Endothelial cell of umbilical vein (primary cell): Measurements from ENCODE around the gene FGF12. TPM values are rescaled to one million over a fixed set of nuclear protein-coding genes. Genes with fewer than 3 reads are reported as not detected.

Experiments
- BruUV-seq: library from RNA; stranded (reverse); fragments of 400-500 nt; replicated peaks from 2 replicates; lab custom pipeline; 2021; lab: Mats Ljungman, UMichigan
- CTCF ChIA-PET: fragments of 300-600, 350-600 bp; sonication (Branson Sonifier 250); formaldehyde crosslinking; loops from one replicate; lab custom pipeline; 2021; ENCODE audit warnings: antibody characterized with exemption, inconsistent platforms; lab: Charles Lee
- POLR2A ChIA-PET: fragments of 300-600, 350-600 bp; sonication (Branson Sonifier 250); formaldehyde crosslinking; loops from one replicate; lab custom pipeline; 2021; ENCODE audit warnings: antibody characterized with exemption, inconsistent platforms; lab: Charles Lee
- DNase-seq: peaks from one replicate; pipeline ENCODE4 v3.0.0-alpha.2; 2011; ENCODE audit warnings: low read depth, low spot score
- FAIRE-seq: peaks from 2 replicates; lab custom pipeline; 2011; peaks lifted over from hg19 to GRCh38; lab: Jason Lieb, UNC
- H2AFZ ChIP-seq: 2 replicates; pipeline ENCODE4 v1.6.0; 2012; ENCODE audit warnings: low read depth, low read length, control low read depth, inconsistent platforms
- H3K27ac ChIP-seq: 2 replicates; pipeline ENCODE4 v1.5.1; 2011; ENCODE audit warnings: low read depth, mild to moderate bottlenecking, control low read depth, low read length, moderate library complexity; ENCODE audit not compliant: insufficient read depth
- H3K27me3 ChIP-seq, 2 experiments: 2 replicates each; pipeline versions ENCODE4 v1.6.0 to v1.6.1; 2011; ENCODE audit warnings: low read length in 2 of 2, mixed read lengths in 1 of 2; ENCODE audit not compliant: control insufficient read depth in 2 of 2, insufficient read depth in 2 of 2
- H3K36me3 ChIP-seq, 2 experiments: 2 replicates in 1 of 2; 3 replicates in 1 of 2; pipeline ENCODE4 v1.5.1; 2011; ENCODE audit warnings: low read length in 2 of 2, mild to moderate bottlenecking in 1 of 2, moderate library complexity in 1 of 2; ENCODE audit not compliant: control insufficient read depth in 2 of 2, insufficient read depth in 2 of 2; ENCODE audit errors: extremely low read depth in 1 of 2
- H3K4me1 ChIP-seq: 3 replicates; pipeline ENCODE4 v1.5.1; 2011; ENCODE audit warnings: mild to moderate bottlenecking, low read length; ENCODE audit not compliant: control insufficient read depth, insufficient read depth; ENCODE audit errors: extremely low read depth
- H3K4me2 ChIP-seq: 2 replicates; pipeline ENCODE4 v1.6.1; 2011; ENCODE audit warnings: low read length, control low read depth, mixed read lengths; ENCODE audit not compliant: insufficient read depth
- H3K4me3 ChIP-seq, 3 experiments: fragments of 200-600 bp in 1 of 3; sonication (generic), shearing (Covaris generic) in 1 of 3; replicated peaks in 1 of 3; 2 replicates each; pipeline ENCODE4 v1.5.1; 2011 to 2016; ENCODE audit warnings: control low read depth in 3 of 3, low read length in 3 of 3, mild to moderate bottlenecking in 2 of 3, inconsistent platforms in 1 of 3, low read depth in 1 of 3, moderate library complexity in 1 of 3; ENCODE audit not compliant: insufficient read depth in 1 of 3
- H3K79me2 ChIP-seq: 2 replicates; pipeline ENCODE4 v1.6.0; 2012; ENCODE audit warnings: low read length, inconsistent platforms; ENCODE audit not compliant: control insufficient read depth, insufficient read depth
- H3K9ac ChIP-seq: replicated peaks from 2 replicates; pipeline ENCODE3; 2011; ENCODE audit warnings: low read length, control low read depth; ENCODE audit not compliant: insufficient read depth; ENCODE audit errors: extremely low read depth
- H3K9me1 ChIP-seq: replicated peaks from 3 replicates; pipeline ENCODE4 v1.6.0; 2011; ENCODE audit warnings: mild to moderate bottlenecking, low read length; ENCODE audit not compliant: control insufficient read depth, insufficient read depth; ENCODE audit errors: extremely low read depth
- H3K9me3 ChIP-seq: replicated peaks from 2 replicates; pipeline ENCODE4 v1.5.1; 2012; ENCODE audit warnings: low read length, inconsistent platforms; ENCODE audit not compliant: control insufficient read depth, insufficient read depth
- H4K20me1 ChIP-seq: replicated peaks from 2 replicates; pipeline ENCODE3; 2011; ENCODE audit warnings: mild to moderate bottlenecking, low read length; ENCODE audit not compliant: control insufficient read depth, insufficient read depth; ENCODE audit errors: extremely low read depth
- EZH2 ChIP-seq: IDR thresholded peaks from 2 replicates; pipeline ENCODE4 v1.6.1; 2012; ENCODE audit warnings: borderline replicate concordance, low read depth, mild to moderate bottlenecking, moderate library complexity, low read length, inconsistent platforms; ENCODE audit not compliant: severe bottlenecking
- FOS ChIP-seq: IDR thresholded peaks from 2 replicates; pipeline ENCODE4 v1.6.1; 2011; ENCODE audit warnings: mild to moderate bottlenecking, low read length, moderate library complexity, borderline replicate concordance; ENCODE audit not compliant: insufficient read depth
- GATA2 ChIP-seq: IDR thresholded peaks from 2 replicates; pipeline ENCODE4 v1.7.0; 2011; ENCODE audit warnings: low read depth, mild to moderate bottlenecking, moderate library complexity, mixed read lengths, low read length; ENCODE audit not compliant: insufficient read length, insufficient read depth
- JUN ChIP-seq: IDR thresholded peaks from 2 replicates; pipeline ENCODE4 v1.6.1; 2011; ENCODE audit warnings: borderline replicate concordance, low read depth; ENCODE audit not compliant: insufficient read length, insufficient read depth
- MYC ChIP-seq: IDR thresholded peaks from one replicate; pipeline ENCODE4 v1.6.1; 2011; ENCODE audit warnings: mild to moderate bottlenecking, low read depth, low read length
- POLR2A ChIP-seq: IDR thresholded peaks from 2 replicates; pipeline ENCODE4 v1.6.1; 2012; ENCODE audit warnings: low read depth, mild to moderate bottlenecking, control low read depth, low read length
- POLR2AphosphoS5 ChIP-seq: IDR thresholded peaks from 2 replicates; pipeline ENCODE4 v1.6.1; 2012; ENCODE audit warnings: low read depth, mild to moderate bottlenecking, control low read depth, low read length, moderate library complexity; ENCODE audit not compliant: insufficient read depth
- dilution Hi-C: fragments of 300-500 bp; cut with MboI; formaldehyde crosslinking; loops from one replicate; pipeline ENCODE4 v1.15.0; 2019; ENCODE audit warnings: low sequenced_read_pairs; ENCODE audit not compliant: extremely low pct_ligation_motif_present
- intact Hi-C: fragments of 100-400 bp; cut with micrococcal nuclease; formaldehyde crosslinking; loops from one replicate; pipeline ENCODE4 v1.10.0; 2022
- polyA plus RNA-seq, 4 experiments: library from polyadenylated mRNA; depleted of rRNA in 3 of 4; stranded (reverse) in 3 of 4; unstranded in 1 of 4; fragments of >200 nt; gene quantifications; 2 replicates each; pipeline versions ENCODE4 v1.2.1 to v1.2.3, GENCODE V29; 2011 to 2012; ENCODE audit warnings: missing spikeins in 1 of 4
- total RNA-seq: library from RNA; stranded (reverse); gene quantifications from 2 replicates; pipeline ENCODE4 v1.2.3, GENCODE V29; 2021
- TF ChIP-seq, protein P1 (sequence below): IDR thresholded peaks from 2 replicates; pipeline ENCODE4 v1.6.1; 2011; ENCODE audit not compliant: insufficient read depth, insufficient read length
- TF ChIP-seq, protein P2 (sequence below), 2 donors: IDR thresholded peaks; 1 replicate in 1 of 2; 2 replicates in 1 of 2; pipeline ENCODE4 v1.5.1; 2011; ENCODE audit warnings: low read length in 2 of 2, mild to moderate bottlenecking in 2 of 2, moderate library complexity in 2 of 2, control low read depth in 1 of 2, inconsistent platforms in 1 of 2, low read depth in 1 of 2; ENCODE audit not compliant: insufficient read depth in 1 of 2; ENCODE audit errors: extremely low read depth in 1 of 2

FGF12 gene
- total and polyA plus RNA-seq, 2 donors (not counting 3 experiments of a cell fraction or from before 2014, with no cell fraction given): 0.72 to 2.5 TPM

DNA sequence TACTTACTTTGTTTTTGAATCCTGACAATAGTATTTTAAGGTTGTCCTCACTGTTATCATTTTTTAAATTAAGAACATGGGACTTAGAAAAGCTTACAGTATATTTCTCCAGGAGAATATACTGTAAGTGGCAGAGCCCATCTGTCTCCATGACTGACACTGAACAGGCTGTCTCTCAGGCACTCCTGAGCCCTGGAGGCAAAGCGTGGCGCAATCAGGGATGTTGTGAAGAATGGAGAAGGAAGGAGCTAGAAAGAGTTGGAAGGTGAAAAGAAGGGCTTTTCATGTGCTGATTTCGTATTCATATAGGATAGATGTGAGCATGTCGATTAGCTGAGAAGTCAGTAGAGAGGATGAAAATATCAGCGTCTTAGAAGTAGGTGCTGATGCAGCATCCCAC lies 41.5 kb downstream of the FGF12 start:
- ChIA-PET CTCF (no interaction called here), POLR2A (no interaction called here)
- H3K4me3 ChIP-seq: no peak overlapping the region
- no peaks in the 10 kb centered on the region for H3K9me1 ChIP-seq
- no peak overlapping the region for H3K9ac ChIP-seq
- H2AFZ ChIP-seq: no peak overlapping the region
- TF ChIP-seq, protein P1, sequence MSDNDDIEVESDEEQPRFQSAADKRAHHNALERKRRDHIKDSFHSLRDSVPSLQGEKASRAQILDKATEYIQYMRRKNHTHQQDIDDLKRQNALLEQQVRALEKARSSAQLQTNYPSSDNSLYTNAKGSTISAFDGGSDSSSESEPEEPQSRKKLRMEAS: no peak
- TF ChIP-seq, protein P2, sequence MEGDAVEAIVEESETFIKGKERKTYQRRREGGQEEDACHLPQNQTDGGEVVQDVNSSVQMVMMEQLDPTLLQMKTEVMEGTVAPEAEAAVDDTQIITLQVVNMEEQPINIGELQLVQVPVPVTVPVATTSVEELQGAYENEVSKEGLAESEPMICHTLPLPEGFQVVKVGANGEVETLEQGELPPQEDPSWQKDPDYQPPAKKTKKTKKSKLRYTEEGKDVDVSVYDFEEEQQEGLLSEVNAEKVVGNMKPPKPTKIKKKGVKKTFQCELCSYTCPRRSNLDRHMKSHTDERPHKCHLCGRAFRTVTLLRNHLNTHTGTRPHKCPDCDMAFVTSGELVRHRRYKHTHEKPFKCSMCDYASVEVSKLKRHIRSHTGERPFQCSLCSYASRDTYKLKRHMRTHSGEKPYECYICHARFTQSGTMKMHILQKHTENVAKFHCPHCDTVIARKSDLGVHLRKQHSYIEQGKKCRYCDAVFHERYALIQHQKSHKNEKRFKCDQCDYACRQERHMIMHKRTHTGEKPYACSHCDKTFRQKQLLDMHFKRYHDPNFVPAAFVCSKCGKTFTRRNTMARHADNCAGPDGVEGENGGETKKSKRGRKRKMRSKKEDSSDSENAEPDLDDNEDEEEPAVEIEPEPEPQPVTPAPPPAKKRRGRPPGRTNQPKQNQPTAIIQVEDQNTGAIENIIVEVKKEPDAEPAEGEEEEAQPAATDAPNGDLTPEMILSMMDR (IDR thresholded peaks at IDR 0.05; ENCODE audit: extremely low read depth in 1 of 2, insufficient read depth in 1 of 2, low read depth in 1 of 2, low read length in 2 of 2): no peak
- TF ChIP-seq MYC (no peak), POLR2A (no peak), EZH2 (no peak), JUN (no peak), POLR2AphosphoS5 (no peak), GATA2 (no peak), FOS (no peak)
- H4K20me1 ChIP-seq: no peaks in the 10 kb centered on the region
- intact Hi-C loops (no loop called here), dilution Hi-C loops (no loop called here)
- H3K36me3 ChIP-seq: no peaks in the 10 kb centered on the region
- peaks cover 2% of the 10 kb centered on the region for H3K9me3 ChIP-seq
- FAIRE-seq (no peak), DNase-seq (no peak)
- H3K4me2 ChIP-seq: no peak overlapping the region
- H3K4me1 ChIP-seq: no peaks in the 10 kb centered on the region
- BruUV-seq: no TSS peak
- no peak overlapping the region for H3K27ac ChIP-seq
- H3K27me3 ChIP-seq: no peaks in the 10 kb centered on the region
- H3K79me2 ChIP-seq: no peaks in the 10 kb centered on the region
